Stomach smooth muscle (tissue), 2 donors: ENCODE results near the gene UGT1A4.

Source experiments
- H3K27ac ChIP-seq: one replicate; pipeline ENCODE4 v1.7.0; 2013; ENCODE audit warnings: mild to moderate bottlenecking, low read length, inconsistent platforms
- H3K27me3 ChIP-seq, 2 donors: one replicate each; pipeline ENCODE4 v1.7.0; 2013; ENCODE audit warnings: low read length in 2 of 2; ENCODE audit not compliant: insufficient read depth in 2 of 2, control insufficient read depth in 1 of 2
- H3K36me3 ChIP-seq, 2 donors: one replicate each; pipeline ENCODE4 v1.7.0; 2013; ENCODE audit warnings: low read length in 2 of 2; ENCODE audit not compliant: control insufficient read depth in 2 of 2, insufficient read depth in 2 of 2
- H3K4me1 ChIP-seq: one replicate; pipeline ENCODE4 v1.7.0; 2013; ENCODE audit warnings: low read length; ENCODE audit not compliant: control insufficient read depth, insufficient read depth
- H3K4me3 ChIP-seq, 2 donors: one replicate each; pipeline ENCODE4 v1.7.0; 2013; ENCODE audit warnings: low read length in 2 of 2
- H3K9ac ChIP-seq, 2 donors: one replicate each; pipeline ENCODE4 v1.7.0; 2013; ENCODE audit warnings: low read length in 2 of 2, mild to moderate bottlenecking in 1 of 2
- H3K9me3 ChIP-seq, 2 donors: one replicate each; pipeline ENCODE4 v1.7.0; 2013; ENCODE audit warnings: low read length in 2 of 2; ENCODE audit not compliant: control insufficient read depth in 2 of 2
- donor health status: healthy.
- donor health status: Pancreatic carcinoma.

UGT1A4 gene

DNA sequence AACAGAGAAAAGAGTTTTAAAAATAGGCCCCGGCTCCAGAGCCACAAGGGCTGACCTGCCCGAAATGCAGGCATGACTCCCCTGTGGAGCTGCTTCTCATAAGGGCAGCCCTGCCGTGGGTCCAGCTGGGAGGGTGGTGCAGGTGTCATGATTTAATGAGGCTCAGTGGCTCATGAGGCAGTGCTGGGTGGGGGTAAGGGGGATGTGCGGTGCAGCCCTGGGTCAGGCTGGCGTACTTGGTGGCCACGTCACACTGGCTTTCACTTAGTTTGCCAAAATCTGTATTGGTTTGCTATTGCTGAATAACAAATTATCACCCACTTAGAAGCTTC is 102.2 kb downstream of the UGT1A4 start:
- Histone ChIP-seq H3K36me3 (no peaks in the 10 kb centered on the region), H3K27ac (no peak overlapping the region), H3K4me3 (no peak overlapping the region), H3K9me3 (no peaks in the 10 kb centered on the region), H3K9ac (no peak overlapping the region), H3K27me3 (peaks cover 0 to 2% of the 10 kb centered on the region in 2 donors), H3K4me1 (no peaks in the 10 kb centered on the region)

DNA sequence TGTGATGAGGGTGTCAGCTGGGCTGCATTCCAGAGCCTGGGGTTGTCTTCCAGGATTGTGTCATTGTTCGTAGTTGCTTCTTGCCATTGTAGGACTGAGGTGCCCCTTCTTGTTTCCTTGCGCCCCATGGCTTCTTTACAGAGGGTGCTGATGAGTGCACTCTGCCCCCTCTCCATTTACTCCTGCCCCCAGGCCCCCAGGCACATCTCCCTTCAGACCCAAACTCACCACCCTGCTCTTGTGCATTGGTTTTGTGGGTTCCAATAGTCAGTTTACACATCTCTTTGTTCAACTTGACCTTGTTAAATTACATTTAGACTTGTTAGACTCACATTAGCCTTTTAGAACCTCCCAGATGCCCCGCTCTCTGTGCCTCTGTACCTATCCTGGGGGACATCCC is 102.7 kb downstream of the UGT1A4 start:
- Histone ChIP-seq H3K27ac (no peak overlapping the region), H3K4me1 (no peaks in the 10 kb centered on the region), H3K27me3 (peaks cover 0 to 2% of the 10 kb centered on the region in 2 donors), H3K9me3 (no peaks in the 10 kb centered on the region), H3K9ac (no peak overlapping the region), H3K36me3 (no peaks in the 10 kb centered on the region), H3K4me3 (no peak overlapping the region)

DNA sequence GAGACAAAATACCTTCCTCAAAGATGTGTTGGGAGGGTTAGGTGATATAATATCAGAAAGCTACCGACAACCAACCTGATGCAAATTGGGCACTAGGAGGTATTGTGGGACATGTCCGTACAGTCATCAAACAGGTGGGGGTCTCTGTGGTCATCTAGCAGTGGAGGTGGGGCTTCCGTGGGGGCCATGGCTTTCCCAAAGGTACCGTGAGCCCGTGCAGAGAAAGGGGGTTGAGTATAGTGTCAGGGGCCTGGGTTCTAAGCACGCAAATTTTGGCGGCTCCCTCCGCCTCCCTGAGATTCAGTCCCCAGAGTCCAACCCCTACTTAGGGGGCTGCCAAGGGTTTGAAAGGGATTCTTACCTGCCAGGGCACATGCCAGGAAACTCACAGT is 103.2 kb downstream of the UGT1A4 start:
- no peaks in the 10 kb centered on the region for H3K9me3 ChIP-seq
- H3K9ac ChIP-seq: no peak overlapping the region
- no peak overlapping the region for H3K27ac ChIP-seq
- H3K4me3 ChIP-seq: no peak overlapping the region
- H3K36me3 ChIP-seq: no peaks in the 10 kb centered on the region
- no peaks in the 10 kb centered on the region for H3K4me1 ChIP-seq
- peaks cover 0 to 2% of the 10 kb centered on the region in 2 donors for H3K27me3 ChIP-seq

DNA sequence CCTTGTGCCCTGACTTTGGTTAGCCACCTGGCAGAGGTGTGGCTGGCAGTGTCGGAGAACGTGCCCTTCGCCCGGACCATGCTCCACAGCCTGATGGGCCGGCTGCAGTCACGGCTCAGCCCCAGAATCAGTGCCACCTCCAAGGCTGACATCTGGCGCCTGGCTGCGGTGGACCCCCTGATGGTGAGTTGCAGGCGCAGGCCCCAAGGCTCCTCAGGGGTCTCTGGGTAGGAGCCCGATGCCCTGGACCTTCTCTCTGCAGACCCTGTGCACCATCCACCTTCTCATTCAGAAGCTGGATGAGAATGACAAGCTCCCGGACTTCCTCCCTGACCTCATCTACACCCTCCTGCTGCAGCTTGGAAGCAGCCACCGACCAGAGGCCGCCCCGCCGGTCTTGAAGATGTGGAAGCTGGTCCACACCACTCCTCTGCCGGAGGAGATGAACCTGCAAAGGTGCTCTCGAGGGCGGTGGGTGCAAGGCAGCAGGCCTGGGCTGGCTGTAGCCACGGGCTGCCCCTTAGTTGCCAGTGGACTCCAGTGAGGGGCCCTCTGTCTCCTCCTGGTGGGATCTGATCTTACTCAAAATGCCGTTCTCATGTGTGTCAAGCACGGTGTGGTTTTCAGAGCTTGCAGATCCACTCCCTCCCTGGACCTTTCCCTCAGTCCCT is 103.7 kb downstream of the UGT1A4 start:
- no peak overlapping the region for H3K9ac ChIP-seq
- no peak overlapping the region for H3K4me3 ChIP-seq

More for the DNA sequence above, 103.7 kb downstream of the UGT1A4 start:
- H3K36me3 ChIP-seq: no peaks in the 10 kb centered on the region
- H3K4me1 ChIP-seq: no peaks in the 10 kb centered on the region
- H3K9me3 ChIP-seq: no peaks in the 10 kb centered on the region
- H3K27ac ChIP-seq: no peak overlapping the region
- peaks cover 0 to 2% of the 10 kb centered on the region in 2 donors for H3K27me3 ChIP-seq
